ENCODE data around the gene FAM20B. TPM values are rescaled to one million over a fixed set of nuclear protein-coding genes. Genes with fewer than 3 reads are reported as not detected.

FAM20B gene
- total RNA-seq, 1 experiment from 2014 or later = 35.4 TPM

- Mint-ChIP-seq H3K27ac (no peak overlapping the region), H3K4me3 (no peak overlapping the region), H3K27me3 (ENCODE audit: low read depth) (peaks cover 3% of the 10 kb centered on the region), H3K4me1 (peaks cover 8 to 19% of the 10 kb centered on the region in 2 experiments), H3K9me3 (no peaks in the 10 kb centered on the region), H3K36me3 (ENCODE audit: insufficient read depth in 1 of 3, low read depth in 3 of 3) (no peaks in the 10 kb centered on the region; a peak in 1 of 7 replicates)
- H2BK20ac ChIP-seq (ENCODE audit: low read depth, low read length, poor library complexity, severe bottlenecking) = no peak overlapping the region
- H3K27me3 ChIP-seq (ENCODE audit: insufficient read depth, low read length) = no peaks in the 10 kb centered on the region
- no peak overlapping the region for H3K14ac ChIP-seq (ENCODE audit: insufficient read depth, low read length)
- no peak for DNase-seq
- H4K91ac ChIP-seq (ENCODE audit: insufficient read length, low read depth, low read length) = no peak overlapping the region
- H4K5ac ChIP-seq (ENCODE audit: insufficient read length, low read depth, low read length) = no peak overlapping the region
- H2BK120ac ChIP-seq (ENCODE audit: low read depth, low read length, poor library complexity, severe bottlenecking) = no peak overlapping the region
- no peak overlapping the region for H3K56ac ChIP-seq (ENCODE audit: insufficient read length, low read depth, low read length)
- no peak for TF ChIP-seq CTCF (conservative IDR thresholded peaks at IDR 0.05)
- H2AFZ ChIP-seq (ENCODE audit: low read length) = no peak overlapping the region
- H3K9ac ChIP-seq (ENCODE audit: extremely low read depth, insufficient read length, low read length) = no peak overlapping the region
- no peaks in the 10 kb centered on the region for H3K23me2 ChIP-seq (ENCODE audit: insufficient read length, low read depth, low read length, poor library complexity, severe bottlenecking)
- H3K9me3 ChIP-seq (ENCODE audit: control insufficient read depth, low read depth, low read length) = no peaks in the 10 kb centered on the region
- no peak overlapping the region for H3K4ac ChIP-seq (ENCODE audit: low read depth, low read length)
- no CpG with 5 or more reads among the region's 7 CpGs for WGBS (ENCODE audit: extremely low coverage, insufficient read length, low lambda C conversion rate)
- no peak overlapping the region for H2BK5ac ChIP-seq (ENCODE audit: insufficient read length, low read length)
- no peak overlapping the region for H3T11ph ChIP-seq (ENCODE audit: low read length)
- H3K79me1 ChIP-seq (ENCODE audit: insufficient read depth, low read depth, low read length, poor library complexity, severe bottlenecking) = no peaks in the 10 kb centered on the region
- H3K4me1 ChIP-seq (ENCODE audit: insufficient read depth, low read length) = no peaks in the 10 kb centered on the region
- H2BK12ac ChIP-seq (ENCODE audit: insufficient read length, low read depth, low read length) = no peak overlapping the region
- H3K23ac ChIP-seq (ENCODE audit: insufficient read length, low read depth, low read length) = no peak overlapping the region
- no peak overlapping the region for H2BK15ac ChIP-seq (ENCODE audit: low read depth, low read length)
- no peak overlapping the region for H3K18ac ChIP-seq (ENCODE audit: insufficient read length, low read depth, low read length)
- no peak overlapping the region for H4K8ac ChIP-seq (replicated peaks; ENCODE audit: insufficient read length, low read depth, low read length)
- no peak overlapping the region for H3K4me2 ChIP-seq (ENCODE audit: insufficient read depth, insufficient read length, low read length)
- H3K79me2 ChIP-seq (ENCODE audit: insufficient read depth, low read length) = no peaks in the 10 kb centered on the region
- H3K27ac ChIP-seq (ENCODE audit: insufficient read length, low read depth, low read length) = no peak overlapping the region
- H2AK5ac ChIP-seq (ENCODE audit: insufficient read length, low read length) = no peak overlapping the region
- no peaks in the 10 kb centered on the region for H4K20me1 ChIP-seq (ENCODE audit: control insufficient read depth, insufficient read depth, insufficient read length)
Observed at GRCh38 chr1:179003512-179004066, 22.1 kb upstream of the FAM20B start.

Measured in H9 (cell line).